Gastroesophageal sphincter (tissue), 3 donors: Measurements from ENCODE around the gene IQGAP2.

Experiments
- EP300 ChIP-seq: sonication (generic); formaldehyde crosslinking; IDR thresholded peaks from one replicate; pipeline ENCODE4 v1.6.1; 2017; ENCODE audit warnings: antibody characterized with exemption, mild to moderate bottlenecking
- POLR2A ChIP-seq, 2 donors: fragments of 450-650 bp; IDR thresholded peaks; one replicate each; pipeline ENCODE4 v1.6.1; 2017; ENCODE audit warnings: antibody characterized with exemption in 2 of 2, mild to moderate bottlenecking in 2 of 2, moderate library complexity in 1 of 2
- TF ChIP-seq, protein P1 (sequence below), 4 experiments: fragments of 200-600 bp in 2 of 4; fragments of 450-650 bp in 2 of 4; sonication (generic) in 1 of 4; IDR thresholded peaks; one replicate each; pipeline ENCODE4 v1.5.1; 2017 to 2019; ENCODE audit warnings: antibody characterized with exemption in 4 of 4, mild to moderate bottlenecking in 2 of 4, moderate library complexity in 2 of 4

DNA sequence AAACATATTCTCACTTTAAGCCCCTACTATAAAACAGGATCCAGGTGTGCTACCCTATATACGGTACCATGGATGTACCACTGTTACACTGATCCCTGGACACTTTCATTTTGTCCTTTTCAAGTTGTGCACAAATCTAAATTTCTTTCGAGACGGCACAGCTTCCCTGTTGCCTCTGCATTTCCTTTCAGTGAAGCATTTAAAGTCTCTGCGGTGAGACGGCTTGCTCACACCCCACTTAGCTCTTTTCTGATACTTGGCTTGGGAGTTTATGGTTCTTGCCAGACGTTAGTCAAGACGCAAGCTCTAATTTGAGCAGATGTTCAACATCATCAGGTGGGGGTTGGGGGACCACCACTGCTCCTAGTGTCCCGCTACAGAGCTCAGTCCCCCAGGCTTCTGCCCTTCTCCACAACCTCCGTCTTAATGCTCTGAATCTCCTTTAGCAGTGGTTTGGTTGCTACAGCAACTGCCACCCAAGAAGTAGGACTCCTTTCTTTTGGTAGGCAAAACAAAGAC, 204.3 kb downstream of the IQGAP2 start:
- TF ChIP-seq, protein P1, sequence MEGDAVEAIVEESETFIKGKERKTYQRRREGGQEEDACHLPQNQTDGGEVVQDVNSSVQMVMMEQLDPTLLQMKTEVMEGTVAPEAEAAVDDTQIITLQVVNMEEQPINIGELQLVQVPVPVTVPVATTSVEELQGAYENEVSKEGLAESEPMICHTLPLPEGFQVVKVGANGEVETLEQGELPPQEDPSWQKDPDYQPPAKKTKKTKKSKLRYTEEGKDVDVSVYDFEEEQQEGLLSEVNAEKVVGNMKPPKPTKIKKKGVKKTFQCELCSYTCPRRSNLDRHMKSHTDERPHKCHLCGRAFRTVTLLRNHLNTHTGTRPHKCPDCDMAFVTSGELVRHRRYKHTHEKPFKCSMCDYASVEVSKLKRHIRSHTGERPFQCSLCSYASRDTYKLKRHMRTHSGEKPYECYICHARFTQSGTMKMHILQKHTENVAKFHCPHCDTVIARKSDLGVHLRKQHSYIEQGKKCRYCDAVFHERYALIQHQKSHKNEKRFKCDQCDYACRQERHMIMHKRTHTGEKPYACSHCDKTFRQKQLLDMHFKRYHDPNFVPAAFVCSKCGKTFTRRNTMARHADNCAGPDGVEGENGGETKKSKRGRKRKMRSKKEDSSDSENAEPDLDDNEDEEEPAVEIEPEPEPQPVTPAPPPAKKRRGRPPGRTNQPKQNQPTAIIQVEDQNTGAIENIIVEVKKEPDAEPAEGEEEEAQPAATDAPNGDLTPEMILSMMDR (IDR thresholded peaks at IDR 0.05): no peak
- no peak for TF ChIP-seq POLR2A (IDR thresholded peaks at IDR 0.05)
- no peak for TF ChIP-seq EP300
